Ishikawa (cell line): ENCODE measurements around the gene BBC3.

Experiments used
- CEBPB ChIP-seq: IDR thresholded peaks from 2 replicates; pipeline ENCODE4 v1.6.1; 2012
- CREB1 ChIP-seq: IDR thresholded peaks from 2 replicates; pipeline ENCODE4 v1.6.1; 2012; ENCODE audit warnings: low read depth
- EP300 ChIP-seq: IDR thresholded peaks from 2 replicates; pipeline ENCODE4 v1.6.1; 2012; ENCODE audit warnings: borderline replicate concordance
- FOXM1 ChIP-seq: IDR thresholded peaks from 2 replicates; pipeline ENCODE4 v1.6.1; 2012; ENCODE audit warnings: low read depth, borderline replicate concordance
- NFIC ChIP-seq: IDR thresholded peaks from 2 replicates; pipeline ENCODE4 v1.6.1; 2012
- RAD21 ChIP-seq: IDR thresholded peaks from 2 replicates; pipeline ENCODE4 v1.6.1; 2012; ENCODE audit warnings: low read depth
- TAF1 ChIP-seq: IDR thresholded peaks from 2 replicates; pipeline ENCODE4 v1.6.1; 2012; ENCODE audit warnings: low read depth, mild to moderate bottlenecking
- TCF12 ChIP-seq: IDR thresholded peaks from 2 replicates; pipeline ENCODE4 v1.6.1; 2012; ENCODE audit warnings: low read depth
- TEAD4 ChIP-seq: IDR thresholded peaks from 2 replicates; pipeline ENCODE4 v1.6.1; 2012
- YY1 ChIP-seq: IDR thresholded peaks from 2 replicates; pipeline ENCODE4 v1.6.1; 2012; ENCODE audit warnings: low read depth
- TF ChIP-seq, protein P1 (sequence below): IDR thresholded peaks from 2 replicates; pipeline ENCODE4 v1.6.1; 2012
- TF ChIP-seq, protein P2 (sequence below): IDR thresholded peaks from 2 replicates; pipeline ENCODE4 v1.6.1; 2012
- TF ChIP-seq, protein P3 (sequence below): IDR thresholded peaks from 2 replicates; pipeline ENCODE4 v1.6.1; 2012; ENCODE audit warnings: low read depth, mild to moderate bottlenecking

DNA sequence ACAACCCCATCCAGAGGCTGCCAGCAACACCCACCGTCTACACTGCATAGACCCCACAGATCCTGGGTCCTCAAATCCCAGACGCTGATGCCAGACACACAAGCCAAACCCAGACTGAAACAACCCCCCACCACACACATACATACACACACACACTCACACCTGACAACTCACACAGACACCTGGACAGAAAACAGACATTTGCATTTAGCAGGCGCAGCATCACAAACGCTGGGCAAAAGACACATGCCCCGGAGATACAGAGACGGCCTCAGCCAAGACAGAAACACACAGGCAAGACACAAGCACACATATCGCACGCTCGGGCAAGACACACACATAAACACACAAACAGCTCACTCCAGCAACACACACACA lies 1.3 kb downstream of the BBC3 start:
- TF ChIP-seq, protein P1, sequence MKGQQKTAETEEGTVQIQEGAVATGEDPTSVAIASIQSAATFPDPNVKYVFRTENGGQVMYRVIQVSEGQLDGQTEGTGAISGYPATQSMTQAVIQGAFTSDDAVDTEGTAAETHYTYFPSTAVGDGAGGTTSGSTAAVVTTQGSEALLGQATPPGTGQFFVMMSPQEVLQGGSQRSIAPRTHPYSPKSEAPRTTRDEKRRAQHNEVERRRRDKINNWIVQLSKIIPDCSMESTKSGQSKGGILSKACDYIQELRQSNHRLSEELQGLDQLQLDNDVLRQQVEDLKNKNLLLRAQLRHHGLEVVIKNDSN = no peak
- TF ChIP-seq TCF12 = no peak
- TF ChIP-seq, protein P2, sequence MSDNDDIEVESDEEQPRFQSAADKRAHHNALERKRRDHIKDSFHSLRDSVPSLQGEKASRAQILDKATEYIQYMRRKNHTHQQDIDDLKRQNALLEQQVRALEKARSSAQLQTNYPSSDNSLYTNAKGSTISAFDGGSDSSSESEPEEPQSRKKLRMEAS = no peak
- TF ChIP-seq RAD21 = no peak
- TF ChIP-seq CEBPB = no peak
- TF ChIP-seq EP300 = no peak
- TF ChIP-seq, protein P3, sequence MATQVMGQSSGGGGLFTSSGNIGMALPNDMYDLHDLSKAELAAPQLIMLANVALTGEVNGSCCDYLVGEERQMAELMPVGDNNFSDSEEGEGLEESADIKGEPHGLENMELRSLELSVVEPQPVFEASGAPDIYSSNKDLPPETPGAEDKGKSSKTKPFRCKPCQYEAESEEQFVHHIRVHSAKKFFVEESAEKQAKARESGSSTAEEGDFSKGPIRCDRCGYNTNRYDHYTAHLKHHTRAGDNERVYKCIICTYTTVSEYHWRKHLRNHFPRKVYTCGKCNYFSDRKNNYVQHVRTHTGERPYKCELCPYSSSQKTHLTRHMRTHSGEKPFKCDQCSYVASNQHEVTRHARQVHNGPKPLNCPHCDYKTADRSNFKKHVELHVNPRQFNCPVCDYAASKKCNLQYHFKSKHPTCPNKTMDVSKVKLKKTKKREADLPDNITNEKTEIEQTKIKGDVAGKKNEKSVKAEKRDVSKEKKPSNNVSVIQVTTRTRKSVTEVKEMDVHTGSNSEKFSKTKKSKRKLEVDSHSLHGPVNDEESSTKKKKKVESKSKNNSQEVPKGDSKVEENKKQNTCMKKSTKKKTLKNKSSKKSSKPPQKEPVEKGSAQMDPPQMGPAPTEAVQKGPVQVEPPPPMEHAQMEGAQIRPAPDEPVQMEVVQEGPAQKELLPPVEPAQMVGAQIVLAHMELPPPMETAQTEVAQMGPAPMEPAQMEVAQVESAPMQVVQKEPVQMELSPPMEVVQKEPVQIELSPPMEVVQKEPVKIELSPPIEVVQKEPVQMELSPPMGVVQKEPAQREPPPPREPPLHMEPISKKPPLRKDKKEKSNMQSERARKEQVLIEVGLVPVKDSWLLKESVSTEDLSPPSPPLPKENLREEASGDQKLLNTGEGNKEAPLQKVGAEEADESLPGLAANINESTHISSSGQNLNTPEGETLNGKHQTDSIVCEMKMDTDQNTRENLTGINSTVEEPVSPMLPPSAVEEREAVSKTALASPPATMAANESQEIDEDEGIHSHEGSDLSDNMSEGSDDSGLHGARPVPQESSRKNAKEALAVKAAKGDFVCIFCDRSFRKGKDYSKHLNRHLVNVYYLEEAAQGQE = no peak
- no peak for TF ChIP-seq YY1
- no peak for TF ChIP-seq TAF1
- TF ChIP-seq TEAD4 = no peak
- no peak for TF ChIP-seq NFIC
- TF ChIP-seq FOXM1 = no peak
- TF ChIP-seq CREB1 = no peak
